Keratinocyte (primary cell): Measurements from ENCODE around the gene INAFM2.

ENCODE experiments used
- CTCF ChIP-seq, 3 experiments: IDR thresholded peaks in 1 of 3; conservative IDR thresholded peaks in 1 of 3; optimal IDR thresholded peaks in 1 of 3; 2 replicates in 2 of 3; 3 replicates in 1 of 3; pipeline versions ENCODE3 to v1.5.1; 2011; ENCODE audit warnings: low read length in 3 of 3, mild to moderate bottlenecking in 3 of 3, moderate library complexity in 2 of 3, control low read depth in 1 of 3, inconsistent platforms in 1 of 3; ENCODE audit not compliant: insufficient read depth in 2 of 3; ENCODE audit errors: extremely low read depth in 1 of 3
- EZH2 ChIP-seq: IDR thresholded peaks from one replicate; pipeline ENCODE4 v1.6.1; 2012; ENCODE audit warnings: inconsistent platforms, mild to moderate bottlenecking, low read length, moderate library complexity

GRCh38 chr15:40300367-40300766, 23.1 kb upstream of the INAFM2 start:
- no peak for TF ChIP-seq CTCF (optimal IDR thresholded peaks at IDR 0.05 in 1 of 3, IDR thresholded peaks at IDR 0.05 in 1 of 3, conservative IDR thresholded peaks at IDR 0.05 in 1 of 3; ENCODE audit: extremely low read depth in 1 of 3, insufficient read depth in 2 of 3, low read length in 3 of 3)
- no peak for TF ChIP-seq EZH2
